Ecto neural progenitor cell (in vitro differentiated cells): ENCODE results near the gene LRP5.

ENCODE experiments used
- DNase-seq: peaks from one replicate; pipeline ENCODE4 v3.0.0-alpha.2; 2018; ENCODE audit warnings: low spot score

The LRP5 gene

DNA sequence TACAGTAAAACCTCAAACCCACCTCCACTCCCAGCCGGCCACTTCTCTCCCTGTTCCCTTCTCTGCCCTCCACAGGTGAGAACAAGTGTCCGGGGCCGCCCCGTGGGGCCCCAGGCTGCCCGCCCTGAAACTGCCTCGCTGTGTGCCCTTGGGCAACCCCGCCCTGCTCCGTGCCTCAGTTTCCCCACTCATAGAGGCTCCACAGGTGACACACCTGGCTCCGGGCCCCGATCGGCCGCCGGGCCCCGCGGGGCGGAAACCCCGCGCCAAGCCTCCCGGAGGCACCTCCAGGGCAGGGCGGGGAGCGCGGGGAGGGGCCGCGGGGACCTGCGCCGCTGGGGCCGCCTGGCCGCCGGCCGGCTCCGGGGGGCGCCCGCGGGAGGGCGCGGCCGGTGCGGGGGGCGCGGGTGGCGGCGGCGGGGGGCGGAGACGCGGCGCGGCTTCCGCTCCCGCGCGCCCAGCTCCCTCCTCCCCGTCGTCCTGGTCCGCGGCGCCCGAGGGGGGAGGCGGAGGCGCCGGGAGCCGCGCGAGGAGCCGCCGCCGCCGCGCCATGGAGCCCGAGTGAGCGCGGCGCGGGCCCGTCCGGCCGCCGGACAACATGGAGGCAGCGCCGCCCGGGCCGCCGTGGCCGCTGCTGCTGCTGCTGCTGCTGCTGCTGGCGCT lies at the start of gene LRP5:
TSS of gene LRP5 (plus strand) at position 475 of the 663 bp plus-strand sequence. CDS start at position 599, 124 bp downstream.
- peak; percentile 58 for DNase-seq

GRCh38 chr11:68263444-68264035 lies 48.9 kb upstream of the LRP5 start:
- DNase-seq = peak; percentile 25

DNA sequence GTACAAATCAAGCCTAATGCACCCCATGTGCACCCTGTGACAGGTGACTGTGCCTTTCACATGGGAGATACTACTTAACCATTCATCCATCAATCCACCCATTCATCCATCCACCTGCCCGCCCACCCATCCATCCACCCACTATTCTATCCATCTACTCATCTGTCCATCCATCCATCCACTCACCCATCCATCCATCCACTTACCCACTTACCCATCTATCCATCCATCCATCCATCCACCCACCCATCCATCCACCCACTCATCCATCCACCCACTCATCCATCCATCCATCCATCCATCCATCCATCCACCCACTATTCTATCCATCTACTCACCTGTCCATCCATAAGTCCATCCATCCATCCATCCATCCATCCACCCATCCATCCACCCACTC lies 48.1 kb upstream of the LRP5 start:
- DNase-seq = peak; percentile 9

GRCh38 chr11:68264741-68265540 lies 47.5 kb upstream of the LRP5 start:
- no peak for DNase-seq

DNA sequence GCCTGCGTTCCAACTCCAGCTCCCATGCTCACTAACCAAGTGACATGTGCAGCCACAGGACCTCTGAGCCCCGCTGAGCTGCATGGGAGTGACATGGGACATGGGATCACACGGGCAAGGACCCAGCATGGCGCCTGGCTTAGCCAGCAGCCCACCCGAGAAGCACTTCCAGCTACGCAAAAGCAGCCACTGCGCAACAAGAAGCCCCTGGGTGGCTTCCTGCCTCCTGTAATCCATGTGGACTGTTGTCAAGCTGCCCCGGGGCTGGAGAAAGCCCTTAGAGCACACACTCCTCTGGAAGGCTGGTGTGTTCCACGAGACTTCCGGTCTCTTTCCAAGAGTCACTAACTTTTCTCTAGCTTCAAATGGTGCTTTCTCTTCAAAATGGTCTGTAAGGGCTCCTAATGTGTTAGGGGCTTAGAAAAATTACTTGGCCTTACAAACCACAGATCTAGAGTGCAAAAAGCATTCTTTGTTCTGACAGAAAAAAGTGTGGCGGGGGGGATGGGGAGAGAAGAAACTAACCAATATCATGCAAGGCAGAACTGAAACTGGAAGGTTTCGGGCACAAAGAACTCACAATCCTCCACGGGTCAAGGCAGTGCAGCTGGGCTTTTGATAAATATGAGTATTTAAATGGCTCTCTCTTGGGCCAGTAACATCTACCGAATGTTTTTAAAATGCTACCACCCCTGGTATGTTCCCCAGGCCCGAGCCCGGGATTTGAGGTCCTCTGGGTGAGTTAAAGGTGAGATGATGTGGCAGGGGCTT lies 46.1 kb upstream of the LRP5 start:
- DNase-seq = no peak

- DNase-seq = no peak
These were observed 45.2 kb upstream of the LRP5 start for GRCh38 chr11:68266936-68267880.

GRCh38 chr11:68267881-68268240 lies 44.5 kb upstream of the LRP5 start:
- DNase-seq = no peak

DNA sequence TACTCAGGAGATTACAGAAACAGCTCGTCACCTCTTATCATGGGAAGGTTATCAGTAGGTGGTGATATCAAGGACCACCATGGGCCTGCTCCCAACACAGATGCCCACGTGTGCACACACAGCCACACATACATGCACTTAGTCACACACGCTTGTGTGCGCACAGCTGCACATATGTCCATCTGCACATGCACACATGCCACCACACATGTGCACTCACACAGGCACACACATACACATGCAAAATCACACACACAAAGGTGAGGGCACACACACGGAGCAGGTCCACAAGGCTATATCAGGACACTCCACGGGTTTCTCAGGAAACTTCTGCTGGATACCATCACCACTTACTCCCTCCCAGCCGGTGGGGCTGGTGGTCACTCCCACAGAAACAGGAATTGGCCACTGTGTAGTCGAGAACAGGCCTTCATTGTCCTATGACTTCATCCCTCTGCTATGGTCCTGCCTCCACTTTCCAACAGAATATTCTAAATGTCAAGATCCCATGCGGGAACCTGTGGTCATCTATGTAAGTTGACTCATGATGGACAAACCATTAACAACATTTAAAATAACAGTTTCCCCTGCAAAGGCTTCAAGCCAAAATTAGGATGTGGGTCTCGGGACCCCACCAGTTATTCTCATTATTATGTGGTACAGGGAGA lies 42.8 kb upstream of the LRP5 start:
- DNase-seq = no peak

DNA sequence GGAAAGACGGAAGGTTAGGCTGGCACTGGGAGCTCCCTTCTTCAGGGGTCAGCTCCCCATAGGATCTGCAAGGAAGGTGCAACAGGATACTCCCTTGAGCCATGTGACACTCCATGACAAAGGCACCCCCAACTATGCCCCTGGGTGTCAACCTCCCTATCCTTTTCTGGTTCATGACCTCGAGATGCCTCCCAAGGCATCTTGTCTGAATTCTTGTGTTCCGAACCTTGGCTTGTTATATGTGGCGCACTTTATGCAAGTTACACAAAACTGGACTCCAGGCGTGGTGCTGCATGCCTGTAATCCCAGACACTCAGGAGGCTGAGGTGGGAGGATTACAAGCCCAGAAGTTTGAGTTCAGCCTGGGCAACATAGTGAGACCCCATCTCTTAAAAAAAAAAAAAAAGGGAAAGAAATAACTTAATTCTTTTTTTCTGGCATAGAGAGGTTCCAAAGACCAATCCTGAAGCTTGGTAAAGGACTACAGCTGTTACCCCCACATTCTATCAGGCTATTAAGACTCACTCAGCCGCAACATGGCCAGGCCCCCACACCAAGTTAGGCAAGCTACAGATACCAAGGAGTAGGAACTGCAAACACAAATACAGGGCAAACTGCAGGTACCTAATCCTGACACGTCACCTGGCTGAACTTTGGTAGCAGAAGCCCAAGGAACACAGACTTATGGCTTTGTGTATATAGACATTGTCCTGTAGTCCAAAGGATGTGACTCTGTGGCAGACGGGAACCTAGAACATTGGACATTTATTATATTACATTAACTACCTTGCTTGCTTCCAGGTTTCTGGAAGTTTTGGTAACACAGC lies 42.0 kb upstream of the LRP5 start:
- no peak for DNase-seq

DNA sequence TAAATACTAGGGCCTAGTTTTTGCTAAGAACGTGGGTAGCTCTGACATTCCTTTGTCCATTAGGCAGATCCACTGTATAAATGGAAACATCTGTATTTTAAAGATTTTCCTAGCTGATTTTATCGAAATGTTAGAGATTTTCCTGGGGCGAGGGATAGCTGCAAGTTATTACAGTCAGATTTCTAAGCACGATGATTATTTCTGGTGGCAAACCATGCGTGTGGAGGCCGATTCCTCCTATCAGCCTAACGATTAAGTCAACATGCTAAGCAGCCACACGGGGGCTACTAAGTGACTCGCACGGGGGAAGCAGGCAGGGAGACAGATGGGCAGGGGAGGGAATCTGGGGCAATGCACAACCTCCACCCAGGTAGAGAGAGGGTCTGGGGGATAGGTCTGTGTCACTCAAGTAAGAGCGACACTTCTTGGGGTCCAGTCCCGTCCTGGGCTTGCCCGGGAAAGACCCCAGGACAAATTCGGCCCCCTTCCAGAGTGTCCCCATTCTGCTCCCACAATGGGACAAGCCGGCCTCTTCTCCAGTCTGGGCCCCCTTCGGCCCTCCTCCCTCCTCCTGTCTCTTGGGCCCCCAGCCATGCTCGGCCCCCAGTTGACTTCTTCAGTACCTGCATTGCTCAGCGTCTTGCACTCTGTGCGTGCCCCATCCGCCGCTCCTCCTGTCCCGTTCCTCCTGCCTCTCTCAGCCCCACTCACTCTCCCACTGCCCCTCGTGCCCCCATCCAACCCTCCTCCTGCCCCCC lies 41.2 kb upstream of the LRP5 start:
- peak; percentile 80 for DNase-seq

- DNase-seq = peak; percentile 97
These were observed 40.4 kb upstream of the LRP5 start, which contains the start of gene C11orf24 for GRCh38 chr11:68271781-68272608. Gene C11orf24 (minus strand): TSS chr11:68271973. CDS start chr11:68263767, 8,206 bp downstream.

- DNase-seq = no peak
These were observed 39.2 kb upstream of the LRP5 start for GRCh38 chr11:68273026-68273738.

GRCh38 chr11:68274306-68274705 lies 38.1 kb upstream of the LRP5 start:
- DNase-seq = no peak

DNA sequence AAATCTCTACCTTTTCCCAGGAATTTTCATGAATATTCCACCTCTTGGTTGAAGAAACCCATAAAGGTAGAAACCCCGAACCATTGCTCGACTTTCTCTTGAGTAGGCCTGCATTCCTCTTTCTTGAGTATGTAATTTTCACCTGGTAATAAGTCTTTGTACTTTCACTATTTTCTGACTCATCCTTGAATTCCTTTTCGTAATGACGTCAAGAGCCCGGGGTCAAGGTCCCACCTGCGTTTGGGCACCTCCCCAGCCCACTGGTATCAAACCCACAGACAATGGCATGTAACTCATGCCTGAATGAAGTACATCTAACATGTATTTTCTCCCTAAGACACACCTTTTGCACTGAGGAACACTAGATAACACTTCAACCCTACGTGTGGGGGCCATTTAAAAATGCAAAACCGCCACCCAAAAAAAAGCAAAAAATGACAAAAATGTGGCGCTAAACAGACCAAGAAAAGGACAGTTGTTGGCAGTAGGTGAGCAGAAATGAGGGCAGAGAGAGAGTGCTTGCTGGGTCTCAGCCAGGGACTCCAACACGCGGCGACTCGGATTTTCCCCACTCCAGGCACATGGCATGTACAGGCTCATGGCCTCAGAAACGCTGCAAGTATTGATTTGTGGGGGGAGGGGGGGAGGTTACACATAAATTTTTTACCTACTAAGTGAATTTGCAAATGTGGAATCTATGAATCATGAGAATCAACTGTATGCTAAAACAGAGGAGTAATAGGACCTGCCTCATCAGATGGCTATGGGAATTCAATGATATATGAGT lies 36.5 kb upstream of the LRP5 start:
- no peak for DNase-seq

DNA sequence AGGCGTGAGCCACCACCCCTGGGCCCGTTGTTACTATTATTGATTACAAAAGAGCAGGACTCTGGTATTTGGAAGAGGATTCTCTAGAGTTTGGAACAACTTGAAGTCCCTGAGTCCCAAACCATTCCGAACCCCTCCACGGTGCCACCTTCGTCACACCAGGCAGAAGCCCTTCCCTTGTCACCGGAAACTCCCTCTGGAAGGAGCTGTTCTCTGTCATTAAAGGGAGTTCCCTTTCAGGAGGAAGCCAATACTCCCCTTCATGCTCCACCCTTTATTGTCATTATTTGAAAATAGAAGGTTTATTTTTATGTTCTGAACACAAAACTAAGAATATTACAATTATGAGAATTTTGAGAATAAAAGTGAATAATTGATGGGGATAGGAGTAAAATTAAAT lies 35.5 kb upstream of the LRP5 start:
- no peak for DNase-seq

GRCh38 chr11:68279676-68280075 lies 32.7 kb upstream of the LRP5 start:
- DNase-seq = no peak
